ENCODE measurements around the gene SCN2B.

The SCN2B gene

DNA sequence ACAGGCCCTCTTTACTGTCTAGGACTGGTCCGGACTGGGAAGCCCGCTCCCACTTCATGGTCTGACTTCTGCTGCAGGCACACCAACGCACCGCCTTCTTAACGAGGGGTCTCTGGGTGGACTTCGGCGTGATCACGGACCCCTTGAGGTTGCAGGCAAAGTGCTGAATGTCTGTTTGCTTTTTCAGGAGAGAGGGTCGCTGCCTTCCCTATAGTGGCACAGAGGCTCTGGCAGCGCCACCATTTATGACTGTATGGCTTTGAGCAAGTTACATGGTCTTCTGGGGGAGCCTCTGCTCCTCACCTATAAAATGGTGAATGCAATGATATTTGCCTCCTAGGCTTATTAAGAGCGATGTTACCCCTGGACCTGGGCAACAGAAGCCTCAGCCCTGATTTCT lies 22.5 kb downstream of the SCN2B start:
- no peak for DNase-seq (ENCODE audit: low read depth)

DNA sequence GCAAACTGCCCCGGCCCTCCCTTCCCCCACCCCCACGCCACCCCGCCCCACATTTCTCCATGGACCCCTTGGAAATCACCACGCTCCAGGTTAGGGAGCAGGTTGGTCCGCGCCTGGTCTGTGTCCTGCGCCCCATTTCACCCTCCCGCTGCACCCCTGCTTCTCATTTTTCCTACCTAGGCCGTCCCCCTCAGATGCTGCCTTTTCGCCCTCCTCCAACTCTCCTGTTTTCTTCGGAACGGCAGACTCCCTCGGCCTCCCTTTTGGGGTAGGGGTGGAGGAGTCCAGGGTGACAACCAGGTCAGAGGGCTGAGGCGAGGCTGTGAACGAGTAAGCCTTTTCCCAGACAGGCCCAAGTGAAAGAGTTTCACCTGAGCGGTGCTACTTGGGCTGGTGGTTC lies 22.9 kb downstream of the SCN2B start:
- no peak for DNase-seq (ENCODE audit: low read depth)

DNA sequence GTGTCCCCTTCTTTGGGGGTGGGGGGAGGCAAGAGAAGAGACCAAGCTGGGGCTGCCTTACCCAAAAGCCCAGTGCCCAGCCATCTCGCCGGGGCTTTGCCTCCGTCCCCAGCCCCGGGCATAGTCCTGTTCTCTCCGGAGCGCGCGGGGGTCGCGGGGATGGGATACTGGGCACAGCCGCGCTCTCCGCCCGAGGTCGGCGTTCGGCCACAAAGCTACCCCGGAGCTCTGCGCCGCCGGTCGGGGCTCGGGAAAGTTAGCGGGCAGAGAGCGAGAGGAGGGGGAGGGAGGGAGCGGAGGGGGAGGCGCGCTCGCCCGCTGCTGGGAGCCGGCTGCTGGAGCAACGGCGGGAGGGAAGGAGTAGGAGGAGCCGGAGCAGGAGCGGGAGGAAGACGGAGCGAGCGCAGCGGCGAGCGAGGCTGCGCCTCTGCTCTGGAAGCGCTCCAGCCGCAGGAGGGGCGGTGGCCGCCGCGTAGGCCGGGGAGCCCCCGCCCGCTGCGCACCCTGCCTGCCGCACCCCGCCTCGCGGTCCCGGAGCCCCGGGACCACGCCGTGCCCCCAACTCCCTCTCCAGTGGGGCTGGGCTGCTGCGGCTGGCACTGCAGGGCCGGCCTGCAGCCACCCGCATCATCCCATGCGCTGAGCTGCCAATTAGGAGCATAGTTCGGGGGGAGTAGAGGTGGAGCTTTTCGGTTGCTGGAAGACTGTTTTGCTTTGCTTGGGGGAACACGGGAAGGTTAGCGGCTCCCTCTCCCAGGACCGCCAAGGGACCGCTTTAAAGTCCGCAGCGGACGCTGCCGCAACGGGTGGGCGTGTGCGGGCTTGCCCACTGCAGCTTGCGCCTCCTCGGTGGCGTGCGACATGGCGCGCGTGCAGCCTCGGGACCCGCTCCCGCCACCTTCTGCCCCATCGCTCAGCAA lies 23.6 kb downstream of the SCN2B start, which contains the start of gene SCN4B:
SCN4B (minus strand) TSS at position 272 of the 920 bp plus-strand sequence; CDS start at position 122, 150 bp downstream.
- no peak for DNase-seq (ENCODE audit: low read depth)

DNA sequence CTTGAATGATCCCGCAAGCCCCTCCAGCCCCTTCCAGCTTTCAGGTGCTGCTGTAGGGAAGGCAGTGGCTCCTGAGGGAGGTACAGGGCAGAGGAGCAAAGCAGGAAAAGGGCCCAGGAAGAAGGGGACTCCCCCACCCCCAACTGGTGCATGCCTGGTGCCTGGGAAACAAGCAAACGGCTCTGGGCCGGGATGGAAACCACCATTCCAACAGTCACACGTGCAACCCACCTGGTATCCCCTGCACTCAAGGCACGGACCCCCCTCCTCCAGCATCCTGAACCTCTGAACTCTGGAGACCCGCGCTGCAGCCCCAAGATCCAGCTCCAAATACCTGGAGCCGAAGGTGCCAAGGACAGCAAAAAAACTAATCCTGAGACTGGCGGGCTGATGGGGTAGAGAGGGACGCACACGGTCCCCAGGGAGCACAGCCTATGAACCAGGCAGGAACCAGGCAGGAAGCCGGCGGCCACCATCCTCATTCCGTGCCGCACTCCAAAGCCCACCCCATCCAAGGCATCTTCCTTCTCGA lies 24.4 kb downstream of the SCN2B start:
- DNase-seq (ENCODE audit: low read depth) = no peak

DNA sequence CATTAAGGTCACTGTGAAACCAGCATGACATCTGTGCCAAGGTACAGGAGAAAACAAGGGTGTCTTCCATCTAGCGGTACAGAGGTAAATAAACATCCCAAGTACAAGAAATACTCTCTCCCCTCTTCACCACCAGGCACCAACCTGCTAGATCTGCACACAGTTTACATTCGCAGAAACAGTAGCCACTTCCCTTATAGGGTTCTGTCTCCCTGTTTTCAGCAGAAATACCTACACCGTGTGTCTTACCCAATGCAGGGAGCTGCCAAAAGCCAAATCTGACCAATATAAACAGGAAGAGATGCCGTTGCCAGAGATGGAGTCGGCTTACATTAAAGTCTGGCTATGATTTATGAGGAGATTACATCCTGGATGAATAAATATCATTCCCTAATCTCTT lies 25.0 kb downstream of the SCN2B start:
- no peak for DNase-seq (ENCODE audit: low read depth)

DNA sequence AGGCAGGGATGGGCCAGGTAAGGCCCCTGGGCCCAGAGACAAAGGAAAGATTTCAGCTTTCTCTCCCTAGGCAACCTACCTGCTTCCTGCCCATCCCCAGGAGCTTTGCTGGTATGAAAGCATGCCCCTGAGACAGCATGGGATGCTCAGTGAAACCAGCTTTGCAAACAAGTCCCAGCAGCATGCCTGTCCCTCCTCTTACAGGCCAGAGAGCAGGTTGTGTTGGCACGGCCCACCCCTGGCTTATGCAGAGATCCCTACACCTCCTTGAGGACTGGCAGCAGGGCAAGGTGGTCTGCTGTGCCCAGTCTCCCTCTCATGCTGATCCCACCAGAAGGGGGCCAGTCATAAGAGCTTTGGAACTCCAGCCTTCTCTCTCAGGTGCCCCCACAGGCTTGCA lies 26.9 kb downstream of the SCN2B start:
- DNase-seq (ENCODE audit: low read depth) = no peak

DNA sequence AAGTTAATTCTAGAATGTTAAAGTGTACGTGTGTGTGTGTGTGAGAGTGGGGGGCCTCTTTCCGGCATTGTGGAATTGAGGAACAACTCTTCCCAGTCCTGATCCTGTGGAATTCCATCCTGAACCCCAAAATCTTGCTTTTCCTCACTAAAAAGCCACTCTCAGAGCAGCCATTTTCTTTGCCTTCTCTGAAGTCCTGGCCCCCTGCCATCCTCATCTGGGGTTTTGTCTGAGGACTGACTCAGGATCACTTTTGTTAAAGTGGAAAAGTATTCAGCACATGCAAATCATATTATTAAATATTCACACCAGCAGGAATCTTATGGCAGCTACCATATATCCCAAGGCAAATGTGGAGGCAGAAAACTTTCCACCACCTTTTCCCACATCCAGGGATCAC lies 27.6 kb downstream of the SCN2B start:
- DNase-seq (ENCODE audit: low read depth) = no peak

DNA sequence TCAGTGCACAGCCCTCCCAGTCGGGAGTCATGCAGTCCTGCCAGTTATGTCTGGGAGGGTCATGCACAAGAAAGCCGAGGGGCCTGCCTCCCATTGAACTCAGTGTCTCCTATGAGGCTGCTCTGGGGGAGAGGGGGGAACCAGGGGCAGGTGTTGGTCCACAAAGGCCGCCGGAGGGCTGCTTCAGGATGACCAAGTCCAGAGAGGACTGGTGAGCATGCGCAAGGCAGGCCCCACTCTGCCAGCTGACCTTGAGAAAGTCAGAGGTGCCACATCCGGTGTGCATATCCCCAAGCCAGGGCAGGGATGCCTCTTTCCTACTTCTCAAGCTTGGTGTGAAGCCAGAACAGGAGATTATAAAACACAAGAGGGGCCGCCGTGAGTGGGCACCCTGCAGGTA lies 28.2 kb downstream of the SCN2B start:
- no peak for DNase-seq (ENCODE audit: low read depth)

DNA sequence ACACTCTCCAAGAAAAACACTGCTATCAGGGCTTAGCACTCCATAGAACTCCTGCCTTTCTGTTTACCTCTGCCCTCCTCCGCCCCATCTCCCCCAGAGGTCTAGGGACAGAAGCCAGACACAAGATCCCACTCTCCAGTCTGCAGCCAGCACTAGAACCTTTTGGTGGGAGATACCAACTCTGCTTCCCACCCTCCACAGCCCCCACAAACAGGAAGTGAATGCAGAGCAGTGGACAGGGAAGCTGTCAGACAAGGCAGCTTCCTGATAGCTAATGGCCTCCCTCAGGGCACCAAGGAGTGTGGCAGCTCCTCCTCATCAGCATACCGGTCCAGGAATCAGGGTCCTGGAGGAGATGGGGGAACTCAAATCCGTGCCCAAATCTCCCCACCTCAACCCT lies 28.9 kb downstream of the SCN2B start:
- no peak for DNase-seq (ENCODE audit: low read depth)

DNA sequence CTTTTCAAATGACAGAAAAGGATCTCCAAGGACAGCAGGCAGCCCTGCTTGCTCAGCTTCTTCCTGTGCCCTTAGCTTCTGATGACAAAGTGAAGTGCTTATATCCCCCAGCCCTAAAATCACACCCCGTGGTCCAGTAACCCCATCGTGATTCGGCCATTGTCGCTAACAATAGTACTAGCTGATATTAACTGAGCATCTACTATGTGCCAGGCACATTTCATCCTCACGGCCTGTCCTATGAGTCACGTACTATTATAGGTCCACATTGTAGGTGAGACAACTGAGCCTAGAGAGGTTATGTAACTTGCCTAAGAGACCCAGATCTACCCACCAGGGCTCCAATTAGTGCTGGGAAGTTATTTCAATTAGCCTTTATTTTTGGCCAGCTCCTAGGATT lies 29.9 kb downstream of the SCN2B start:
- DNase-seq (ENCODE audit: low read depth) = no peak

DNA sequence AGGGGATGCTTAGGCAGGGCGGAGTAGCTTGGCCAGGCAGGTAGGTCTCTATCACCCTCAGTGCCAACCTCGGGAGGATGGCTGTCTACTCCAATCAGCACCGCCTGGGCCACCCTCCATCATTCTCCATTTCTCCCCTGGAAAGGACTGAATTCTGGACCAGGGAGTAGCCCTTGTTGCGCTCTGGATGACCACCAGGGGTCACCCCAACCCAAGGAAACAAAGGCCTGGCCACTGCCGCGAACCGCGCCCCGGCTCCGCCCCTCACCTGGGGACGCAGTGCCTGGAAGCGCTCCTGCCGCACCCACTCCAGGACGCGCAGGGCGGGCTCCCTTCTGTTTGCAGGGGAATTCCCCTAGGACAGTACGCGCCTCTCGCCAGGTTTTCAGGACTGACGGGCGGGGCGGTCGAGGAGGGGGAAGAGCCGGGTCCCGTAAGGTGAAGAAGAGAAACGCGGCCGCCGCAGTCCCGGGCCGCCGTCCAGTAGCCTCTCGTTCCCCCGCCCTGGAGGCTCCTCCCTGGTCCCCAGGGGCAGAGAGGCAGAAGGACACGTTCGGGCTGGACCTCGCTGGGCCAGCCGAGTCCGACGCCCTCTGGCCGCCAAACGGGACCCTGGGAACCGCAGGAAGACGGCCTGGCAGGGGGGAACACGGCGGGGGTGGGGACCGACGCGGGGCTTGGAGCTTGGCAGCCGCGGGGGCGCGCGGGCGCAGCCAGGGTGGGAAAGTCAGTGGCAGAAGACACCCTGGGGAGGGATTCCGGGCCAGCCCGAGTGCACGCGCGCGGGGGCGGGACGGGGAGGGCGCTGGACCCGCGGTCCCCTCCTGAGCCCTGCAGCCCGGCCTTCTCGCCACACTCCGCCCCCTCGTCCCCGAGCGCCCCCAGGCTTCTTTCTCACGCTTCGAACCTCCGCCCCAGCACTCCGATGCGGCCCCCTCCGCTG lies 30.9 kb downstream of the SCN2B start:
- peak; percentile 81 for DNase-seq (ENCODE audit: low read depth)

DNA sequence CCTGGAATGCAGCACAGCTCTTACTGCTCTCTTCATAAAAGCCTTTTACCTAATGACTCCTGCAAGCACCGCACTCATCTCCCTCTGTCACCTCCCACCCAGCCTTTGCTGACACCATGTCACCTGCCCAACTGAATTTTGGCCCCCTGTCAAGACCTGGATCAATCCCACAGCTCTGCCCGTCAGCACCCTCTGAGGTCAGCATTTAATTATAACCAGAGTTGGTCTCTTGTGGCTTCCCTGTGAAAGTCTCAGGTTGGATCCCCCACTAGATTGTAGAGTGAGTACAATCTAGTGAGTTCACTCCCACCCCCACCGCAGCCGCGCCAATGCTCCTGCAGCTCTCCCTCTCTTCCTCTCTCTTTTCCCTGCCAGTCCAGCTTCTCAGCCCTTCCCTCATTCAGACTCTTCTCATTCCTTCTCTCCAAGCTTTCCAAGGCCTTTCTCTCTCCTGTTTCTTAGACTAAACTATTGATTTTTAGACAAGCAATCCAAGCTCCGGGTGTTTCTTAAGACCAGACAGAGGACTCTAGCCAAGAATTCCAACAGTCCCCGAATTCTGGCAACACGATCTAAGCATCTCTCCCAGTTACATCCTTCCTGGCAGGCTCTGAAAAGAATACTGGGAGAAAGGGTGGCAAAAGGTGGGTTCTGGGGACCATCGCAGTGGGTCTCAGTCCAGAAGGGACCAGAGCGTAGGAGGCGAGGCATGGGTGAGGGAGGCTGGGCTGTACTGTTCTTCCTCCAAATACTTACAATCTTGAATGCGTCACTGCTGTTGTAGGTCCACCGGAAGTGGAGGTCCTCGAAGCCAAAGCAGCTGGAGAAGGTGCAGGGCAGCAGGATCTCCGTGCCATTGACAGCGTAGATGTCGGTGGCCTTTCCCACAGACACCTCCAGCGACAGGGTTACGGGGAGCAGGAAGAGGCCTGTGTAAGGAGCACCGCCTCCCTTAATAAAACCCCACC lies 31.9 kb downstream of the SCN2B start:
- DNase-seq (ENCODE audit: low read depth) = no peak

DNA sequence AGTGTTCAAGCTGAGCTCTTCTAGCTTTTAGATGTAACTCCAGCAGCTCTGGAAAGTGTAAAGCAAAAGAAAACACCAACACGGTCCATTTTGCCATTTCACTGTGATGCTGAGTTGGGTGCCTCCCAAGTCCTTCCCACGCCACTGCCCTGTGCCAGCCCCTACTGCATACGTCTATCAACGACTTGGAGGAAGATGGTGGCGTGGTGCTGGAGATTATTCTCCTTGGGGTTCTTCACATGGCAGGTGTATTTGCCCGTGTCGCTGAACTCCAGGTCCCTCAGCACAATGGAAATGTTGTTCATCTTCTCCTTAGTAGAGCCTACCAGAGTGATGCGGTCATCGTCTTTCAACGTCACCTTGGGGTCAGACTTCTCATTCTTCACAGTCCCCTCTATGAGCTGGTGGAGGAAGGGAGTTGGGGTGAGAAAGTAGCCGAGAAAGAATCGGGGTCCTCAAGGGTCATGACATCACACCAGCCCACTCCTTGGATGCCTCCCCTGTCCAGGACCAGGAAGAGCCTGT lies 32.7 kb downstream of the SCN2B start:
- no peak for DNase-seq (ENCODE audit: low read depth)

DNA sequence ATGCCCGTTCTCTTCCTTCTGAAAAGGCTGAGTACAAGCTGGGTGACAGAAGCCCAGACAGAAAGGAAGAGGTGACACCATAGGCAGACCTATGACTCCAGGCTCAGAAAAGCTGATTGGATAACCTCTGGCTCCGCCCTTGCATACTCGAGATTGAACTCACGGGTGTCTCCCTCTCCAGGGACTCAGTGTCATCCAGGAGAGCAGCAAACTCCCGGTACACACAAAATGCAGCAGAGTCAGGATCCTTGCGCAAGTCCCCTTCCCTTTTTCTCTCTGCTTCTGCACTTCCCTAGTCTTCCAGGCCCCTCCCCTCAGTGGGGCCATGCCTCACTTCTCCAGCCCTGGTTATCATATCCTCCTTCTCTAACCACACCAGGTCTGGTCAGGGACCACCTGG lies 33.6 kb downstream of the SCN2B start:
- no peak for DNase-seq (ENCODE audit: low read depth)

DNA sequence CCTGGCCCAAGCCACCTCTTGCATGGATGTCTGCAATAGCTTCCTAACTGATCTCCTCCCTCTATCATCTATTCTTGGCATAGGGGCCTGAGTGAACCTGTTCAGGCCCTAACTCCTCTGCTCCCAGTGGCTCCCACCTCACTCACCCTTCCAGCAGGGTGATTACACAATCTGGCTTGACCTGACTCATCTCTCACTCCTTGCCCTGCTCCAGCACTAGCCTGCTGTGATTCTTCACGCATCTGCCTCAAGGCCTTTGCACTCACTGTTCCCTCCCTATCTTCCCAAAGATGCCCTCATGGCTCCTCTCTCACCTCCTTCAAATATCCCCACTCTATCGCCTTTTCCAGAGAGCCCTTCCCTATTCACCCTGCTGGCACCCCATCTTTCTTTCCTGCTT lies 34.4 kb downstream of the SCN2B start:
- DNase-seq (ENCODE audit: low read depth) = no peak

DNA sequence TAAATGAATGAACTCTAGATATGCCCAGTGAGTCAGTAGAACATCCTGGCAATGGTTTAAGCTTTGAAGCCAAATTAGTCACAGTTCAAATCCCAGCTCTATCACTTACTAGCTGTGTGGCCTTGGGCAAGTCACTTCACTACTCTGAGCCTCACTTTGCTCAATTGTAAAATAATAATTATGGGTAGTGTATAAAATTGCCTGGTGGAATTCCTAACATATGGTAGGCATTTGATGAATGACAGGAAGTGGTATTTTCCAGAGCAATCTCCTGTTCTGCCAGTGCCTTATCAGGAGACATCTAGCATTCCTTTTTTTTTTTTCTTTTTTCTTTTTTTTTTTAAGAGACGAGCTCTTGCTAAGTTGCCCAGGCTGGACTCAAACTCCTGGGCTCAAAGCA lies 36.9 kb downstream of the SCN2B start:
- no peak for DNase-seq (ENCODE audit: low read depth)

DNA sequence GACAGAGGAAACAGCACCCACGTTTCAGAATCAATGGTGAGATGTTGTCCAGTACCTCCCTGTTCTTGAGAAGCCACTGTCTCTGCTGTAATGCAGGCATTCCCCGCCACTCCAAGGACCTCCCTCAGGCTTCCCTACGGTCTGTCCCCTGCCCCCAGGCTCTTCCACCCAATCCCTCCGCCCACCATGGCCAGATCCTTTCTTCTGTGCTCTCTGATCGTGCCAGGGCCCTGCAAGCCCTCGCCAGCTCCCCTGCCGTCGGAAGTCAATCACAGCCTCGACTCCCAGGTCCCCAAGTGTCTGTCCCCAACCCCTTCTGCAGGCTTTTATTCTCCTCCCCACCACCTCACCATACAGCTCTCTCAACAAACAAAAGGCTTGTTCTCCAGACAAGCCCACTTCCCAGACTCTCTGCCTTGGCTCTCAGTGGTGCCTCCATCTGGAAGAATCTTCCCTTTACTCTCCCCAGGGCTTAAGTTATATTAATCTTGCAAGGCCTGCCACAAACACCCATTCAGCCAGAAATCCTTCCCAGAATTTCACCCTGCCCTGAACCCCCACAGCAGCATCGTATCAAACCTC lies 37.5 kb downstream of the SCN2B start:
- no peak for DNase-seq (ENCODE audit: low read depth)

DNA sequence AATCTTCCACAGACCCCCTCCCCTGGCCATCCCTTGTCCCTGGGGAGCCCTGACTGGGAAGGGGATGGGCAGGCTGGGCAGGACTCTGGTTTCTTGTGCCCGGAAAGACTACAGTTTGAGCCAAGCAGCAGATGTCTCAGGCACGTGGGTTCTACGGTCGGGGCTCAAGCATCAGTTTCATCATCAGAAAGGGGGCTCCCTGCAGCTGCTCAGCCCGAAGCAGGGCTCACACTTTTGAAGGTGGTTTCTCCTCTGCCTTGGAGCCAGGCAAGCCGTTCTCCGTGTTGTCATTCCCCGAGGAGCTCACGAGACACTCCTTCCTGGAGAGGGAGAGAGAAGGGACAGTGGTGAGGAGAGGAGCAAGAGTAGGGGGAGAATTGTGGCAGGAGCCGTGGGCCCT lies 39.6 kb downstream of the SCN2B start:
- no peak for DNase-seq (ENCODE audit: low read depth)

DNA sequence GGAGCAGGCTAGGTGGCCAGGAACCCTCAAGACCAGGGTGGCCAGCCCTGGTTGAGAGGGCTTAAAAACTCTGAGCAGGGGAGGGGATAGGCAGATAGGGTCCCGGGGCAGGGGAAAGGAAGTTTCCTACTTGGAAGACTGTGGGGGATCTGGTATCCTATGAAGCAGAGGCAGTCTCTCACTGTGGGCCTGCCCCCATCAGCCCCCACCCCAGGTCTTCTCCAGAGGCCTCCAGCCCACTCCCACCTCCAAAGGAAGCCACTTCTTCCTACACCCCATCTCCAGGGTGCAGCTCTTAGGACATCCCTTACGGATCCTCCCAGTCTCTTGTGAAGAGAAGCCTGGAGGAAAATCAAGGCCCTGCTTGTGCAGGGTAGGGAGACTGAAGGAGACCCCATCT lies 40.1 kb downstream of the SCN2B start:
- DNase-seq (ENCODE audit: low read depth) = no peak

DNA sequence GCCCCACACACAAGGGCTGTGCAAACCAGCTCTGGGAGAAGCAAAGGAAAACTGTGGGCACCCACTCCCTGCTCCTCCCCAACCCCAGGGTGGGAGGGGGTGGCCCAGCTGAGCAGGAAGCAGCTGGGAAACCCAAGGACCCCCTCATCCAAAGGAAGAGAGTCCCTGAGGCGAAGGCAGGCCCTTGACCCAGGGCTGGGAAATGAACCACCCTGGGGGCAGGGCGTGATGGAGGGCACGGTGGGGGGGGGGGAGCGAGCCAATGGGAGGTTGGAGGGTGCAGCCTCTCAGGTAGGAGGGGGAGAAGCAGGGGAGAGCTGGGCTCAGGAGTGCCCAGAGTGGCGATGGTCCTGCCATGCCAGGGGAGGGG lies 40.7 kb downstream of the SCN2B start:
- DNase-seq (ENCODE audit: low read depth) = no peak
